Glomerular endothelial cell (primary cell): ENCODE results near the gene RNF182. TPM values are rescaled to one million over a fixed set of nuclear protein-coding genes. Genes with fewer than 3 reads are reported as not detected.
"Not testable (repeated sequence)": the region's sequence is repeated elsewhere in the genome, so short reads cannot be mapped to it uniquely, and the experiment has no call there.

Source experiments
- DNase-seq: peaks from one replicate; pipeline ENCODE4 v3.0.0-alpha.2; 2011; ENCODE audit warnings: low read depth, low spot score; ENCODE audit errors: extremely low read depth
- total RNA-seq: library from RNA; depleted of rRNA; stranded (reverse); fragments of >200 nt; gene quantifications from 2 replicates; pipeline ENCODE4 v1.2.3, GENCODE V29; 2015

The RNF182 gene
- total RNA-seq, 1 donor from 2014 or later, result 4.0 TPM

DNA sequence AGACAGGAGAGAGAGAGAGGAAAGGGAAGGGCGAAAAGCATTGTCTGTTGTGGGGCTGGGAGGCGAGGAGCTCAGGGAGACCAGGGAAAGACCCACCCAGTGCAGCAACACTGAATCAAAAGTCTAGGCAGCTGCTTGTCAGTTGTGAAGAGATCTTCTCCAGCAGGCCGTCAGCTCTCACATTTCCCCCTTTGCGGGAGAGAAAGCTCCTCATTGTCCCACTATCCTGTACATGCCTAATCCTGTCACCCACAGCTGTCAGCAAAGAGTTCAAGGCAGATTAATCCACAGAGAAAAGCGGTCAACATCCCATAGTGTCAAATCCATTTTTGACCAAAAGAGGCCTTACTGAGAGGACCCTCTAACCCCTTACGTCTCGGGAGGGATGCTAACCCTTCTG lies 27.3 kb downstream of the RNF182 start:
- no peak for DNase-seq

DNA sequence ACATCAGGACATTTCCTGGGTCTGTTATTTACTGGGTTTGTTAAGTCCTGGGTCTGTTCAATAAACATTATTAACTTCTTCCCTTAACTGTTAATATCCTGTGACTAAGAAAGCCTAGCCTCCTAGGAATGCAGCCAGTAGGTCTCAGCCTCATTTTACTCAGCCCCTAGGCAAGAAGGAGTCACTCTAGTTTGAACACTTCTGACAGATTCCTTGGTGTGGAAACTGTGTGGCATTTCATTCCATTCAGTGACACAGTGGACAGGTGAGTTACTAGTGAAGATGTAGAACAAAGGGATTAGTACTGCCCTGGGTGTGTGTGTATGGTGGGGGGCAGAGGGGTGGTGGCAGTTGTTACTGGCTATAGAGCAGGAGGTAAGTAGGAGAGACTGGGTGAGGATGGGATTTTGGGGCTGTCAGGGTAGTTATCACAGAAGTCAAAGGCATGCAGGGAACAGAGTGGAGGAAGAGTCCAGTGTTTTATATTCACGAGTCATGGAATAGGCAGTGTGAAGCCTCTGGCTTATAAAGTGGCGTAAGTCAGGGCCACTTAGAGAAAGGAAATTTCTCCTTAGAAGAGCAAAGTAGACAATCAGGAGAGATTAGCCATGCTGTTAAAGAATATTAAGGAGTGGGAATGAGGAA lies 28.4 kb downstream of the RNF182 start:
- DNase-seq, result no peak

DNA sequence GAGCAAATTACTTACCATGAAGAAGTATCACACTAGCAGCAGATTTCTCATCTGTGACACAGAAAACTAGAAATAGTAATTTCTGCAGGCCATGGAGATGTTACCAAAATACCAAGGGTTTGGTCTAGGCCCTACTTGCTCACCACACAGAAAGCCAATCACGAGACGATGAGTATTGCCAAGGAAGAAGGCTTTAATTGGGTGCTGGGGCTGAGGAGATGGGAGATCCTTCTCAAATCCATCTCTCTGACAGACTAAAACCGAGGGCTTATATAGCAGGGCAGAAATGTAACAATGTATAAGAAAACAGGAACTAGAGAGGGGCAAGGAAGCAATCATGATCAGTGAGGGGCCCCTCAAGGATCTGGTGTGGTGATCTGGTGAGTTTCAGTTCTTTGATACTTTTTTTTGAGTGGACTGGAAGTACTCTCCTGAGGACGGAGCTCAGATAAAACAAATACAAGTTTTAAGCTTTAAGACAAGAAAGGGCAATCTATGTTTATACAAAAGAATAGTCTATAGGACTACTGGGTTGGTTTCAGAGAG lies 40.9 kb downstream of the RNF182 start:
- DNase-seq, result no peak

DNA sequence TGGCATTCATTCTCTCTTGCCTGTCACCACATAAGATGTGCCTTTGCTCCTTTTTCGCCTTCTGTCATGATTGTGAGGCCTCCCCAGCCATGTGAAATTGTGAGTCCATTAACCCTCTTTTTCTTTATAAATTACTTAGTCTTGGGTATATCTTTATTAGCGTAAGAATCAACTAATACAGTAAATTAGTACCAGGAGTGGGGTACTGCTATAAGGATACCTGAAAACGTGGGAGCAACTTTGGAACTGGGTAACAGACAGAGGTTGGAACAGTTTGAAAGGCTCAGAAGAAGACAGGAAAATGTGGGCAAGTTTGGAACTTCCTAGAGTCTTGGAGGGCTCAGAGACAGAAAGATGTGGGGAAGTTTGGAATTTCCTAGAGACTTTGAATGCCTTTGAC lies 46.6 kb downstream of the RNF182 start:
- DNase-seq, result no peak

DNA sequence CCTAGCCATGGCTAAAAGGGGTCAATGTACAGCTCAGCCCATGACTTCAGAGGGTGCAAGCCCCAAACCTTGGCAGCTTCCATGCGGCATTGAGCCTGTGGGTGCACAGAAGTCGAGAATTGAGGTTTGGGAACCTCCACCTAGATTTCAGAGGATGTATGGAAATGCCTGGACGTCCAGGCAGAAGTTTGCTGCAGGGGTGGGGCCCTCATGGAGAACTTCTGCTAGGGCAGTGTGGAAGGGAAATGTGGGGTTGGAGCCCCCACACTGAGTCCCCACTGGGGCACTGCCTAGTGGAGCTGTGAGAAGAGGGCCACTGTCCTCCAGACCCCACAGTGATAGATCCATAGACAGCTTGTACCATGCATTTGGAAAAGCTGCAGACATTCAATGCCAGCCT lies 47.9 kb downstream of the RNF182 start:
- not testable (repeated sequence) for DNase-seq

DNA sequence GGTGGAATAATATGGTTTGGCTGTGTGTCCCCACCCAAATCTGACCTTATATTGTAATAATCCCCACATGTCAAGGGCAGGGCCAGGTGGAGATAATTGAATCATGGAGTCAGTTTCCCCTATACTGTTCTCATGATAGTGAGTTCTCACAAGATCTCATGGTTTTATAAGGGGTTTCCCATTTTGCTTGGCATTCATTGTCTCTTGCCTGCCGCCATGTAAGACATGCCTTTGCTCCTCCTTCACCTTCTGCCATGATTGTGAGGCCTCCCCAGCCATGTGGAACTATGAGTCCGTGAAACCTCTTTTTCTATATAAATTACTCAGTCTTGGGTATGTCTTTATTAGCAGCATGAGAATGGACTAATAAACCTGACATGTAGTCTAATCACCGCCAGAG lies 48.7 kb downstream of the RNF182 start:
- not testable (repeated sequence) for DNase-seq

DNA sequence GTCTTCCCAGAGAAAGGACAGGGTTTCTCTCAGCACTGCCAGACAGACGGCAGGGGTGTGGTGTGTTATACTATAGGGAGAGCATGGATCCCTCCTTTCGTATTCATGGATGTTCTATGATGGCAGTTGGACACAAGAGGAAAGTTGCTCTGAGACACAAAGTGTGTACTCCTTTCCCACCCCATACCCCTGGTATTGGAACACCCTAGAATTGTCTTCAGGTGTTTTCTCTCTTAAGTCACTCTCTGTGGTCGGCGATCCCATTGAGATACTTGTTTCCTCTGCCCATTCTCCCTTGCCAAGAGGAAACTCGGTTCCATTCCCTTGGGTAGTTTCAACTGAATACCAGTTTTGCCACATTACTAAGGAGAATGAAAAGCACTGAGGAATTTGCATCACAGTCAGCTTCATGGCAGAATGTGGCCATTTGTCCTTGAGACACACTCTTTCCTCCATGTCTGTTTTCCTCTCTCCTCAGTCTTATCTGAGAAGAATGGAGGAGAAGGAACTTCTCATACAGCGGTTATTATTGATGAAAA lies 53.4 kb downstream of the RNF182 start:
- DNase-seq, result no peak

DNA sequence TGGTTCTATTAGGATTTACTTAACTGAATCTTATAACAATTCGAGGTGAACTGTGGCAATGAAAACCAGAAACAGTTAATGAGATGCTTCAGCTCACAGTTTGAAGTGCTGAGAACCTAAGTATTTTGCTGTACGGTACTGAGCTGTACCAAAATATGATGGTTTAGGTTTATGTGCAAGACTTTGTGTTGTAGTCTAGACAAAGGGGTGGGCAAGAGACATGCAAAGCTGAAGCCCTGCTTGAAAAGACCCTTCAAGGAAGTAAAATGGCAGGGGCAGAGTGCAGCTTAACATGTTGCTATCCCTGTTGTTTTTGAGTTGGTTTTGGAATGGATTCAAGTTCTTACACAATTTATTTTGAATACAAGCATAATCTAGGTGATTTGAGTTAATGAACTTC lies 54.0 kb downstream of the RNF182 start:
- no peak for DNase-seq

DNA sequence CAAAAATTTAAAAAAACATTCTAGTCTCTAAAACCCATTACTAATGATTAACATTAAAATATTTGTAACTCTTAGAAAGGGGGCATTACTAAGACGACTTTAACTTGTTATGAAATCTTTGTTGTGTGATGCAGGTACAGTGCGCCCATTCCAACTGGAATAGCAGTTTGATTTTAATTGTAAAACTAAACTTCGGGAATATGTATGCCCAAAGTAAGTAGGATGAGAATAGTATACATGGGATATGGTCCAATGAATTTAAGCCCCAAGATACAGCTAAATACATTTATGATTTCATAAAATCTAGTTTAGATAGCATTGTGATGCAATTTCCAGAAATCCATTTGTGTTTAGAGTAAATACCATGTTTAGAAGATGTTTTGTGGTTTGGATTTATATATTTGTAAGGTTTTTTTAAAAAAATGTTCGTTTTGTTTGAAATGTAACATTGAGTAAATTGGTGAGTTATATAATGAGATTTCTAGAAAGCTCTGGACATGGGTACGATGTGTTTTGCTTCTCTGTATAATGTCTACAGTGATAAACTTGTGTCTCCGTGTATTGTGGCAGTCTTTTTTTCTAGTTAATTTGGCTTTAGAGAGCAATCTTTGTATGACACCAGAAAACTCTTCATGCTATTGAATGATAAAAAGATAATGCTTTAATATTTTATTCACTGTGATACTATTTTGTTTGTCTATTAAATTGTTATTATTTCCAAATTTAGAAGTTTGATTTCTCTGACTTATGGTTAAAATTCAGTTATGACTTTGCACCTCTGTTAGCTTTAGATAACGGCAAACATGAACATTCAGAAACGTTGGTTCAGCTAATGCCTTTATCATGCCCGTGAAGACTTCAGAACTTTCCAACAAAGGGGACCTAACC lies 54.8 kb downstream of the RNF182 start:
- DNase-seq, result no peak

DNA sequence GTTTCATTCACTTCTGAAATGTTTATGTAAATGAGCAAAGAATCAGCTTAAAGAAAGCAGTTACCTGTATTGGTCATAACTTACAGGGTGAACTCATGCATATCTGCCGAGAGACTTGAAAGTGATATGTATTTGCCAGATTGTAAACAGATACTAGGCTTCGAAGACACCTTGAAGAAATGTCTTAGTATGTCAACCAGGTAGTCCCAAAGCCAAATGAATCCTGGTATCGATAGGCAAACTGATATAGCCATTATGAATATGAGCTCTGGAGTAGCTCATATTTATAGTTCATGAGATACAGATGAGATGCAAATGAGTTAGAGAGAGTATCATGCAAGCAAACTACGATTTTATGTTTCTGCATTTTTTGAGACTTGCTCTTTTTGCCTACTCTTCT lies 55.8 kb downstream of the RNF182 start:
- no peak for DNase-seq

DNA sequence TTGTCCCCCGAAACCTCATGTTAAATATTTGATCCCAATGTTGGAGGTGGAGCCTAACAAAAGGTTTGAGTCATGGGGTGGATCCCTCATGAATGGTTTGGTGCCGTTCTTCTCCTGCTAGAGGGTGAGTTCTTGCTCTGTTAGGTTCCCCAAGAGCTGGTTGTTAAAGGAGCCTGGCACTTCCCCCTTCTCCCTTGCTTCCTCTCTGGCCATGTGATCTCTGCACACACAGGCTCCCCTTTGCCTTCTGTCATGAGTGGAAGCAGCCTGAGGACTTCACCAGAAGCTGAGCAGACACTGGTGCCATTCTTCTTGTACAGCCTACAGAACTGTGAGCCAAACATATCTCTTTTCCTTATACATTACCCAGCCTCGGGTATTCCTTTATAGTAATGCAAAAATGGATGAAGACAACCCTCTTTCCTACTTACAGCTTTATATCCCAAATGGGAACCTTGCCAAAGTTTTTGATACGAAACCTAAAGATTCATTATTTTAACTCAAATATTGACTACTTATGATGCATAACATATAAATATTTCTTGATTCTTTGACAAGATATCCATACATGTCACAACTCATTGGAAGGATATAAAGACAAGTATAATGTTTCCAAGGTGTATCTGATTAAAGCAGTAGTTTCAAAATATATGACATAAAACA lies 61.0 kb downstream of the RNF182 start:
- DNase-seq, result no peak

DNA sequence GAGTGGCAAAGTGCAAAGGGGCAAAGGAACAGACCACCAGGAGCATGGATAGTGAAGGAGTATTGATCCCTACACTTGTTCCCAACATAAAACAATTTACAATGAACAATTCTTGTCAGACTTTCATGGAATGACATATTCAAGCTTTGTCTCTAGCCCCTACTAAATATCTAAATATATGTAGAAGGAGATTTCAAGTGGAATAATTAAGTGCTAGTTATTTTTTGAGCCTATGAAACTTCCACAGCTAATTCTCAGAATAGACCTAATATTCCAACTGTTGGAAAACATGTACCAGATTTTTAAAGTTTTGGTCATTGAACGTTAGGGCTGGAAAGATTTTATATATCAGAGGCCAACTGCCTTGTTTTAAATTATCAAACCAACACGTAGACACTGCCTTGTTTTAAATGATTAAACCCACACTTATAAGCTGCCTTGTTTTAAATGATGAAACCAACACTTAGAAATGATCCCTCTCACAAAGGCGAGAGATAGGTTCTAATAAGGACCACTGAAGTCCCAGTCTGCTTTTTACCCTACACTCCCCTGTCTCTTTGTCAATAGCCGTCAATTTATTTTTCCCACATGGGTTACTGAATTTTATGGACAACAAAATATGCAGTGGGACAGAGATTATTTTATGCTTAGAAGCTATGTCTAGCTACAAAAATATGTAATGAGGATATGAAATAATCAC lies 62.1 kb downstream of the RNF182 start:
- DNase-seq, result no peak

DNA sequence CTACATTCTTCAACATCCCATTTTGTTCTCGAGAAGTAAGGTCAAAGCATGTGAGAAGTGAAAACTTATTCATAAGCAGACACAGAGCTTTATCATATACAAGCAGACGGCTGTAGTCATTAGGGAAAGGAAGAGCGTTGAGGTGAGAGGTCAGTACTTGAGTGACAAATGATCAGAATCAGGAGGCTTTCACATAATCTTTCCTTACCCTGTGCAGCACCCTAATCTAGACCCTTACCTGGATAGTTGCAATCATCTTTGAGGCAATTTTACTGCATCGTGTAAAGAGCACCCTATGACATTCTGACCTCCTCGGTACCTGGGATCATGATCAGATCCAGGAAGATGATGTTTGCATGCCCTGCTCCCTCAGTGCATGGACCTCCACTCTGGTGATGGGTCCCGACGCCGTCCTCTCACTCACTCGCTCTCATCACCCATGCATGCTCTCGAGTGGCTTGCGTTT lies 62.7 kb downstream of the RNF182 start:
- no peak for DNase-seq

DNA sequence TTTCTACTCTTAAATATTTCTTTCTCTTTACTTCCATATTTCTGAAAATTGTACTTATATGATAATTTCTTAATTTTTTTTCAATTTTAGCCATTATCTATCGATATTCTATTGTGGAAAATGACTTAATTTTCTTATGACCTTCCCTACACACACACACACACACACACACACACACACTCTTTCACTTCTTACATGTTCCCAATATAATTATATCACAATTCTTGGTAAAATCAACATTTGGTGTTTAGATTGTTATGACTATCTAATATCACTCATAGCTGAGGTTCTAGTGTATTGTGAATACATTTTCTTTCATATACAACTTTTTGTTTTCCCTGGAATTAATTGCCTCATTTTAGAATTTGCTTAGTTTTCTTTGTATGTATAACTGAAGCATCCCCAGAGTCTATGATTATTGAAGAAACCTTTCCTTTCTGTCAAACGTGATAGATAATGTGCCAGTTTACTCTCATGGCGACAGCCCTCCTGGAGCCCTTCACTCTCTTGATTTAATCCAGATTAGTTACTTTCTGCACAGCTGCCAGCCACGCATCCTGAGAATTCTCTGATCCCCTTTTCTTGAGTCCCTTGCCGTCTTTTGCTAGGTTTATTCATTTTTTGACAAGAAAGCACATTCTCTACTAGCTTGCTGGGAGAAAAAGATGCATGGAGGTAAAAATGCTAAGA lies 63.4 kb downstream of the RNF182 start:
- no peak for DNase-seq

DNA sequence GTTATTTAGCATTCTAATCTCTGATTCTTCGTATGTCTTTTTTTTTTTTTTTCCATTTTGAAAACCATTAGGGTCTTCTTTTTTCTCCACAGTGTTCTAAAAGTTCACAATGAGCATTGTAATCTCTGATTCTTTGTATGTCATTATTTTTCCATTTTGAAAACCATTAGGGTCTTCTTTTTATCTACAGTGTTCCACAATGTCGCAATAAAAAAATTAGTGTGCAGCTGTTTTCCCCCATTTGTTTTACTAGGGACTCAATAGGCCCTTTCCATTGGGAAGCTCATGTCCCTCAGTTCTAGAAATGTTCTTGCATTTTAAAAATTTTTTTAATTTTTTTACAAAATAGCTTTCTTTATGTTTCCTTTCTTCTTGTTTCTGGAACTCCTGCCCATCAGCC lies 64.2 kb downstream of the RNF182 start:
- DNase-seq, result no peak

DNA sequence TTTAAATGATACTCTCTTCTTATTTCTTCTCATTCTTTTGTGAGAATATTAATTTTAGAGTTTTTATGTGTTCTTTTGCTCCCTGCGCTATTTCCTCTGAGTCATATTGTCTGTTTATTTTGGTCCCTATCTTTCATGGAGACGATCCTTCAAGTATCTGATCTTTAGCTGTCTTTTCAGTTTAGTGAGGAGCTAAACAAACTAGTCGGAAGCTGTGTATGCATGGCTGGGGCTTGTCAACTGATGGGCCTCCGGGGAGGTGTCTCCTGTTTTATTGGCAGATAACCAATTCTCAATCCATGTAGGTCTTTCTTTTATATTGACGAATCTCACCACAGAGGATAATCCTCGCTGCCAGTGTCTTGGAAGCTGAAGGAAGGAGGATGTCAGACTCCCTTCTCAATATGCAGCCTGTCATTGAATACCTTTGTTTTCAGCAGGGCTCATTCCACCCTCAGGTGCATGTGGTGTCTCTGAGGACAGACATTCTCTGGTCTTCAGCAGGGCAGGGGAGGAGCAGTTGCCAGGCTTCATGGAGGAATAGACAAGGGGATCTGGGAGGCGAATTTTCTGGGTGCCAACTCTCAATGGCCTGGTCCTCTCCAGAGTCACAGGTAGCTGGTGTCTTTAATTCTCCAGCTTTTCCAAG lies 64.9 kb downstream of the RNF182 start:
- DNase-seq, result no peak

DNA sequence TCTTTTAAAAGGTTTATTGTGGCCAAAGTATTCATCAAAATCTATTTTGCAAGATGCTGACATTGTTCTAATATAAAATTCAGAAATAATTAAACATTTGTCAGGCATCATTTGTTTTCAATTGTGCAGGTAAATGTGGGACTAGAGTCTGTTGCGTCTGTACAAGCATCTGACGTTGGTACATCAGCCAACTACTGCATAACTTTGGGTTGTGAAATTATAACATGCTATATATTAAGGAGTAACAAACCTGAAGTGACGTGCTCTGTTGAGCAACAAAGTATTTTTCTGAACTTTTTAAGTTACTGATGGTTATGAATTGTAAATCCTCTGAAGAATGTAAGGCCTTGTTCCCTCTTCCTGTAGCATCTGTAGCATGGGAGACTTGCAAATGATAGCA lies 66.0 kb downstream of the RNF182 start:
- DNase-seq, result no peak

DNA sequence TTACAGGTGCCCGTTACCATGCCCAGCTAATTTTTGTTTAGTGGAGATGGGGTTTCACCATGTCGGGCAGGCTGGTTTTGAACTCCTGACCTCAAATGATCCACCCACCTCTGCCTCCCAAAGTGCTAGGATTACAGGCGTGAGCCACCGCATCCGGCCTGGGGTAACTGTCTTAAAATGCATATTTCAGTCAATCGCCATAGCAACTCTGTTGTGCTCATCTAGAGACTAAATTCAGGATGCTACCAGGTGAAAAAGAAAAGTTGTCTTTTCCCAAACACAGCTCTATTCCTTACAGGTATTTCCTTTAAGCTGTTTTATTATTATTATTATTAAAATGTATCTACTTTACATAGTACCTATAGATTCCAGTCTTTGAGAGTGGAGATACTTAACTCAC lies 66.6 kb downstream of the RNF182 start:
- no peak for DNase-seq

DNA sequence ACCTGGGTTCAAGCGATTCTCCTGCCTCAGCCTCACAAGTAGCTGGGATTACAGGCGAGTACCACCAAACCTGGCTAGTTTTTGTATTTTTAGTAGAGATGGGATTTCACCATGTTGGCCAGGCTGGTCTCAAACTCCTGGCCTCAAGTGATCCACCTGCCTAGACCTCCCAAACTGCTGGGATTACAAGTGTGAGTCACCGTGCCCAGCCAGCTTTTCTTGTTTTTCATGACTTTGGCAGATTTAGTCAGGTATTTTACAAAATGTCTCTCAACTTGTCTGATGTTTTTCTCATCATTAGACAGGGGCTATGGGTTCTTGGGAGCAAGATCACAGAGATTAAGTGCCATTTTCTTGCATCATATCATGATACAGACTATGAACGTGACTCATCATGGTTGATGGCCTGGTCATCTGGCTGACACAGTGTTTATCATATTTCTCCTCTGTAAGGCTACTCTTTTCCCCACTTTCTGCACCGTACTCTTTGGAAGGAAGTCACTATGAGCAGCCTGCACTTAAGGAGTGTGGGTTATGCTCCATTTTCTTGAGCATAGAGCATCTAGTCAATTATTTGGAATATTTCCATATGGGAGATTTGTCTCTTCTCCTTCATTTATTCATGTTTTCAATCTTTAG lies 67.8 kb downstream of the RNF182 start:
- DNase-seq, result no peak
